GM23338 (cell line): ENCODE measurements around the gene GUCA1A.

ENCODE experiments used
- CREB1 ChIP-seq: fragments of 250-450 bp; sonication (Bioruptor Pico); IDR thresholded peaks from 2 replicates; pipeline ENCODE4 v1.5.0; 2020; ENCODE audit warnings: low read depth, mild to moderate bottlenecking, moderate library complexity
- EZH2 ChIP-seq: fragments of 200-600 bp; sonication (generic); IDR thresholded peaks from one replicate; pipeline ENCODE4 v1.8.0; 2017; ENCODE audit warnings: antibody characterized with exemption, mild to moderate bottlenecking, low read depth; ENCODE audit not compliant: unreplicated experiment
- EZH2phosphoT487 ChIP-seq: fragments of 200-600 bp; sonication (generic); IDR thresholded peaks from one replicate; pipeline ENCODE4 v1.8.1; 2018; ENCODE audit warnings: antibody characterized with exemption; ENCODE audit not compliant: unreplicated experiment
- POLR2AphosphoS5 ChIP-seq: IDR thresholded peaks from 2 replicates; pipeline ENCODE4 v1.6.1; 2016; ENCODE audit warnings: antibody characterized with exemption, low read depth
- TF ChIP-seq, protein P1 (sequence below), 2 experiments: fragments of 200-600 bp in 1 of 2; sonication (generic) in 1 of 2; conservative IDR thresholded peaks; 2 replicates each; pipeline versions ENCODE4 v1.5.1 to v1.6.1; 2016 to 2017; ENCODE audit warnings: antibody characterized with exemption in 2 of 2, low read depth in 2 of 2, mild to moderate bottlenecking in 2 of 2, moderate library complexity in 1 of 2
- TF ChIP-seq, protein P2 (sequence below): IDR thresholded peaks from 2 replicates; pipeline ENCODE4 v1.6.1; 2016; ENCODE audit warnings: antibody characterized with exemption

DNA sequence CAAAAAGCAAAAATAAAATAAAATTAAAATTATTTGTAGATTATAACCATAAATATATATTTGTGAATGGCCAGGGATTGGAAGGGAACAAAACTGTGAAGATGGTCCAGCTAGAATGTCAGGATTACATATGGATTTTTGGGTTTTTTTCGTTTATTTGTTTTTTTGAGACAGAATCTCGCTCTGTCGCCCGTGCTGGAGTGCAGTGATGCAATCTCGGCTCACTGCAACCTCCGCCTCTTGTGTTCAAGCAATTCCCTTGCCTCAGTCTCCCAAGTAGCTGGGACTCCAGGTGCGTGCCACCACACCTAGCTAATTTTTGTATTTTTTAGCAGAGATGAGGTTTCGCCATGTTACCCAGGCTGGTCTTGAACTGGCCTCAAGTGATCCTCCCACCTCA, 22.9 kb upstream of the GUCA1A start:
- TF ChIP-seq CREB1 (CRISPR knock-in tag): no peak
- TF ChIP-seq, protein P1, sequence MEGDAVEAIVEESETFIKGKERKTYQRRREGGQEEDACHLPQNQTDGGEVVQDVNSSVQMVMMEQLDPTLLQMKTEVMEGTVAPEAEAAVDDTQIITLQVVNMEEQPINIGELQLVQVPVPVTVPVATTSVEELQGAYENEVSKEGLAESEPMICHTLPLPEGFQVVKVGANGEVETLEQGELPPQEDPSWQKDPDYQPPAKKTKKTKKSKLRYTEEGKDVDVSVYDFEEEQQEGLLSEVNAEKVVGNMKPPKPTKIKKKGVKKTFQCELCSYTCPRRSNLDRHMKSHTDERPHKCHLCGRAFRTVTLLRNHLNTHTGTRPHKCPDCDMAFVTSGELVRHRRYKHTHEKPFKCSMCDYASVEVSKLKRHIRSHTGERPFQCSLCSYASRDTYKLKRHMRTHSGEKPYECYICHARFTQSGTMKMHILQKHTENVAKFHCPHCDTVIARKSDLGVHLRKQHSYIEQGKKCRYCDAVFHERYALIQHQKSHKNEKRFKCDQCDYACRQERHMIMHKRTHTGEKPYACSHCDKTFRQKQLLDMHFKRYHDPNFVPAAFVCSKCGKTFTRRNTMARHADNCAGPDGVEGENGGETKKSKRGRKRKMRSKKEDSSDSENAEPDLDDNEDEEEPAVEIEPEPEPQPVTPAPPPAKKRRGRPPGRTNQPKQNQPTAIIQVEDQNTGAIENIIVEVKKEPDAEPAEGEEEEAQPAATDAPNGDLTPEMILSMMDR (conservative IDR thresholded peaks at IDR 0.05; ENCODE audit: low read depth in 2 of 2): no peak
- TF ChIP-seq EZH2phosphoT487: no peak
- no peak for TF ChIP-seq POLR2AphosphoS5
- TF ChIP-seq, protein P2, sequence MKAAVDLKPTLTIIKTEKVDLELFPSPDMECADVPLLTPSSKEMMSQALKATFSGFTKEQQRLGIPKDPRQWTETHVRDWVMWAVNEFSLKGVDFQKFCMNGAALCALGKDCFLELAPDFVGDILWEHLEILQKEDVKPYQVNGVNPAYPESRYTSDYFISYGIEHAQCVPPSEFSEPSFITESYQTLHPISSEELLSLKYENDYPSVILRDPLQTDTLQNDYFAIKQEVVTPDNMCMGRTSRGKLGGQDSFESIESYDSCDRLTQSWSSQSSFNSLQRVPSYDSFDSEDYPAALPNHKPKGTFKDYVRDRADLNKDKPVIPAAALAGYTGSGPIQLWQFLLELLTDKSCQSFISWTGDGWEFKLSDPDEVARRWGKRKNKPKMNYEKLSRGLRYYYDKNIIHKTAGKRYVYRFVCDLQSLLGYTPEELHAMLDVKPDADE: no peak
- no peak for TF ChIP-seq EZH2
